ENCODE measurements around the gene LRP3.

LRP3 gene

DNA sequence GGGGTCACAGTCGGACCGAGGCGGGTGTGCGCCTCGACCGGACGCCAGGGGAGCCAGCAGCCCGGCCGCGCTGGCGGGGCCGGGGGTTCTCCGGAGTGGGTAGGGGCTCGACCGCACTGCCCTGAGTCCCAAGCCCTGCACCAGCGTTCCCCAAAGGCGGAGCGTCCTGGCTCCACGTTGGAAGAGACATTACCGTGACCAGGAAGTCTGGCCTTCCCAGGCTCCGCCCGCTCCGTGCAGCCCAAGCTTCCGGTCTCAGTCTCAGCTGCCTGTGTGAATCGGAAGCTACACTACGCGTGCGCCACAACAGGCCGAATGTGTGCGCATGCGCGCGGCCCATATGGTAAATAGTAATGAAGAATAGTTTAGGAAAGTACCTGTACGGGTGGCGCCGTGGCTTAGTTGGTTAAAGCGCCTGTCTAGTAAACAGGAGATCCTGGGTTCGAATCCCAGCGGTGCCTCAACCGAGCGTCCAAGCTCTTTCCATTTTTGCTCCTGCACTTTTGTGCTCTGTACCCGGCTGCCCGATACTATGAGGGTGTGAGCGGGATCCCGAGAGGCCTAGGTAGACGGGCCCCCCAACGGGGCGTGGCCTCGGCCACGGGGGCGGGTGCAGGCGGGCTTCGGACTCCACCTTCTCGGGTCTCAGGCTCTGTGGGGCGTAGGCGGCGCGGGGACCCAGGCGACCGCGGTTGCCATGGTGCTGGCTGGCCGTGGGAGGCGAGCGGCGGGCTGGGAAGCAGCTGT is 17.3 kb upstream of the LRP3 start:
- peak overlapping the region; percentile 90 for H3K23ac ChIP-seq (ENCODE audit: low read depth, low read length, poor library complexity)
- DNase-seq (ENCODE audit: low spot score) = peak; percentile 99
- H4K8ac ChIP-seq (ENCODE audit: low read depth, low read length) = no peak overlapping the region
- H3K4me2 ChIP-seq (ENCODE audit: insufficient read depth, low read length, poor library complexity, severe bottlenecking) = peak overlapping the region; percentile 85
- H2BK5ac ChIP-seq (ENCODE audit: low read length) = peak overlapping the region; percentile 90
- H2AFZ ChIP-seq (ENCODE audit: low read length) = peak overlapping the region; percentile 91
- no peak overlapping the region for H2BK120ac ChIP-seq (ENCODE audit: low read depth, low read length)
- H3K14ac ChIP-seq (ENCODE audit: low read length) = peak overlapping the region; percentile 58
- WGBS, 2 donors (ENCODE audit: extremely low coverage in 2 of 2, insufficient read length in 2 of 2, insufficient replicate concordance in 1 of 2) = no CpG with 5 or more reads among the region's 65 CpGs
- H3K9ac ChIP-seq (ENCODE audit: low read depth, low read length, poor library complexity) = peak overlapping the region; percentile 95
- no peaks in the 10 kb centered on the region for H3K36me3 ChIP-seq (replicated peaks in 1 of 2; ENCODE audit: control insufficient read depth in 2 of 2, insufficient read depth in 2 of 2, low read length in 2 of 2)
- H2AK5ac ChIP-seq (ENCODE audit: low read depth, low read length) = no peak overlapping the region
- H3K27me3 ChIP-seq (ENCODE audit: control insufficient read depth in 3 of 3, insufficient read depth in 3 of 3, low read depth in 1 of 3, low read length in 3 of 3) = peaks cover 0 to 7% (median 0%) of the 10 kb centered on the region in 3 experiments
- H3K27ac ChIP-seq (replicated peaks; ENCODE audit: low read length) = peak overlapping the region; percentile 94
- peak overlapping the region; percentile 93 for H3K18ac ChIP-seq (ENCODE audit: low read length)
- peak overlapping the region; percentile 60 to 93 for H3K4me3 ChIP-seq (ENCODE audit: low read length in 2 of 2)
- no peak overlapping the region for H2BK12ac ChIP-seq (ENCODE audit: low read length)
- H4K91ac ChIP-seq (ENCODE audit: low read depth, low read length, poor library complexity) = no peak overlapping the region
- H3K9me3 ChIP-seq (replicated peaks in 1 of 2; ENCODE audit: control insufficient read depth in 2 of 2, insufficient read depth in 1 of 2, low read depth in 1 of 2, low read length in 2 of 2) = peaks cover 0 to 8% of the 10 kb centered on the region in 2 donors
- peaks cover 11 to 14% of the 10 kb centered on the region in 2 donors for H3K4me1 ChIP-seq (ENCODE audit: control insufficient read depth in 2 of 2, insufficient read depth in 1 of 2, low read depth in 1 of 2, low read length in 2 of 2)
- H3K4ac ChIP-seq (ENCODE audit: low read length) = no peak overlapping the region
- no peak overlapping the region for H2BK15ac ChIP-seq (ENCODE audit: low read length)
- H3K79me1 ChIP-seq (ENCODE audit: low read depth, low read length) = no peaks in the 10 kb centered on the region

DNA sequence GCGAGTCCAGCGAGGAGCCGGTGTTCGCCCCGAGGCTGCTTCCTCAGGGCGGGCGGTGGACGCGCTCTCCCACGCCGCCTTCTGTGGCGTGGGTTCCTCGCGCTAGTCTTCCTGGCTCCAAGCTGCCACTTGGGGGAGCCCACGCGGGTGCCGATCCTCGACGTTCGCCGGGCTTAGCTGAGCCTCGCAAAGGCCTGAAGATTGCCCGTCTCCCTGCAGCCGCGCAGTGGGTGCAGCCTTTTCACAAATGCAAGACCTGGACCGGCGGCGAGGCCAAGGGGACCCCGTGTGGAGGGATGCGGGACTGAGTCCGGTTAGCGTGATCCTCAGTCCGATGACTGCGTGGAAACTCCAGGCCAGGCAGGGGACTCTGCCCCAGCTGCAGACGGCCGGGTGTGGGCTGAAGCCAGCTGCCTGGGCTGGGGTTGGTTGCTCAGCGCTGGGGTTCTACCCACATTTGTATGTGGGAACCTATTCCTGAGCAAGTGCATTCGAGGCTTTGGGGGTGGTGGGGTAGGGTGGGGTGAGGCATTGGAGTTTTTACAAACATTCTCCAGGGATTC is 16.6 kb upstream of the LRP3 start:
- Histone ChIP-seq H3K4me3 (ENCODE audit: low read length in 2 of 2) (peak overlapping the region; percentile 60 to 93), H2BK120ac (ENCODE audit: low read depth, low read length) (no peak overlapping the region), H3K27me3 (ENCODE audit: control insufficient read depth in 3 of 3, insufficient read depth in 3 of 3, low read depth in 1 of 3, low read length in 3 of 3) (peaks cover 0 to 7% (median 0%) of the 10 kb centered on the region in 3 experiments), H3K36me3 (replicated peaks in 1 of 2; ENCODE audit: control insufficient read depth in 2 of 2, insufficient read depth in 2 of 2, low read length in 2 of 2) (no peaks in the 10 kb centered on the region), H2AFZ (ENCODE audit: low read length) (peak overlapping the region; percentile 84), H3K14ac (ENCODE audit: low read length) (peak overlapping the region; percentile 22), H2BK12ac (ENCODE audit: low read length) (peak overlapping the region; percentile 70), H3K27ac (replicated peaks; ENCODE audit: low read length) (peak overlapping the region; percentile 94), H2BK5ac (ENCODE audit: low read length) (peak overlapping the region; percentile 90), H4K8ac (ENCODE audit: low read depth, low read length) (no peak overlapping the region), H3K9ac (ENCODE audit: low read depth, low read length, poor library complexity) (peak overlapping the region; percentile 95), H3K18ac (ENCODE audit: low read length) (peak overlapping the region; percentile 93), H3K4me1 (ENCODE audit: control insufficient read depth in 2 of 2, insufficient read depth in 1 of 2, low read depth in 1 of 2, low read length in 2 of 2) (peaks cover 11 to 14% of the 10 kb centered on the region in 2 donors), H3K23ac (ENCODE audit: low read depth, low read length, poor library complexity) (peak overlapping the region; percentile 90), H2BK15ac (ENCODE audit: low read length) (peak overlapping the region; percentile 57), H3K4me2 (ENCODE audit: insufficient read depth, low read length, poor library complexity, severe bottlenecking) (peak overlapping the region; percentile 85), H4K91ac (ENCODE audit: low read depth, low read length, poor library complexity) (no peak overlapping the region), H3K9me3 (replicated peaks in 1 of 2; ENCODE audit: control insufficient read depth in 2 of 2, insufficient read depth in 1 of 2, low read depth in 1 of 2, low read length in 2 of 2) (peaks cover 0 to 1% of the 10 kb centered on the region in 2 donors), H3K4ac (ENCODE audit: low read length) (no peak overlapping the region), H2AK5ac (ENCODE audit: low read depth, low read length) (peak overlapping the region; percentile 68), H3K79me1 (ENCODE audit: low read depth, low read length) (no peaks in the 10 kb centered on the region)
- DNase-seq (ENCODE audit: low spot score) = no peak
- no CpG with 5 or more reads among the region's 38 CpGs for WGBS, 2 donors (ENCODE audit: extremely low coverage in 2 of 2, insufficient read length in 2 of 2, insufficient replicate concordance in 1 of 2)

GRCh38 chr19:33186431-33187182 is 7.5 kb upstream of the LRP3 start:
- H2AK5ac ChIP-seq (ENCODE audit: low read depth, low read length) = no peak overlapping the region
- H3K9ac ChIP-seq (ENCODE audit: low read depth, low read length, poor library complexity) = no peak overlapping the region
- no peak overlapping the region for H3K23ac ChIP-seq (ENCODE audit: low read depth, low read length, poor library complexity)
- WGBS, 2 donors (ENCODE audit: extremely low coverage in 2 of 2, insufficient read length in 2 of 2, insufficient replicate concordance in 1 of 2) = no CpG with 5 or more reads among the region's 11 CpGs
- no peak overlapping the region for H4K91ac ChIP-seq (ENCODE audit: low read depth, low read length, poor library complexity)
- H3K14ac ChIP-seq (ENCODE audit: low read length) = no peak overlapping the region
- H3K9me3 ChIP-seq (replicated peaks in 1 of 2; ENCODE audit: control insufficient read depth in 2 of 2, insufficient read depth in 1 of 2, low read depth in 1 of 2, low read length in 2 of 2) = no peaks in the 10 kb centered on the region
- no peak overlapping the region for H2BK120ac ChIP-seq (ENCODE audit: low read depth, low read length)
- no peaks in the 10 kb centered on the region for H3K36me3 ChIP-seq (replicated peaks in 1 of 2; ENCODE audit: control insufficient read depth in 2 of 2, insufficient read depth in 2 of 2, low read length in 2 of 2)
- H2AFZ ChIP-seq (ENCODE audit: low read length) = no peak overlapping the region
- no peak for DNase-seq (ENCODE audit: low spot score)
- H3K4me3 ChIP-seq (ENCODE audit: low read length in 2 of 2) = no peak overlapping the region
- H3K27ac ChIP-seq (replicated peaks; ENCODE audit: low read length) = no peak overlapping the region
- H2BK5ac ChIP-seq (ENCODE audit: low read length) = no peak overlapping the region
- H3K4me1 ChIP-seq (ENCODE audit: control insufficient read depth in 2 of 2, insufficient read depth in 1 of 2, low read depth in 1 of 2, low read length in 2 of 2) = no peaks in the 10 kb centered on the region
- H3K18ac ChIP-seq (ENCODE audit: low read length) = no peak overlapping the region
- no peaks in the 10 kb centered on the region for H3K79me1 ChIP-seq (ENCODE audit: low read depth, low read length)
- no peak overlapping the region for H2BK15ac ChIP-seq (ENCODE audit: low read length)
- H3K27me3 ChIP-seq (ENCODE audit: control insufficient read depth in 3 of 3, insufficient read depth in 3 of 3, low read depth in 1 of 3, low read length in 3 of 3) = peaks cover 0 to under 1% (median 0%) of the 10 kb centered on the region in 3 experiments
- no peak overlapping the region for H2BK12ac ChIP-seq (ENCODE audit: low read length)
- H4K8ac ChIP-seq (ENCODE audit: low read depth, low read length) = no peak overlapping the region
- no peak overlapping the region for H3K4ac ChIP-seq (ENCODE audit: low read length)
- H3K4me2 ChIP-seq (ENCODE audit: insufficient read depth, low read length, poor library complexity, severe bottlenecking) = no peak overlapping the region

DNA sequence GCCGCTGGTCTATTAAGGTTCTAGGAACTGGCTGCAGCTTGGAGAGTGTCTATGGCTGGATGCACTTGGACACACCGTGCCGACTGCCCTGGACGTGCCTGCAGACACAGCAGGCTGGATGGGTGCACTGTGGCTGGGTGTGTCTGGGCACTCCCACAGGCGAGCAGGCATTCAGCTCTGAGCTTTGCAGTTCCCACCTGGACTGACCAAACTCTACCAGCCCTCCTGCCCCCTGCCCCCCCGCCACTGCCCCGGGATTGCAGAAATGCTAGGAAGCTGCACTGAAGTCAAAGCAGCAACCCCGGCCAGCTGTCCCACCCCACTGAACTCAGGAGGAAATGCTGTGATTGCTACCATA is 7.0 kb upstream of the LRP3 start:
- no CpG with 5 or more reads among the region's 8 CpGs for WGBS, 2 donors (ENCODE audit: extremely low coverage in 2 of 2, insufficient read length in 2 of 2, insufficient replicate concordance in 1 of 2)
- no peak overlapping the region for H3K23ac ChIP-seq (ENCODE audit: low read depth, low read length, poor library complexity)
- H4K91ac ChIP-seq (ENCODE audit: low read depth, low read length, poor library complexity) = no peak overlapping the region
- H3K4me3 ChIP-seq (ENCODE audit: low read length in 2 of 2) = no peak overlapping the region
- H2AK5ac ChIP-seq (ENCODE audit: low read depth, low read length) = no peak overlapping the region
- H3K4ac ChIP-seq (ENCODE audit: low read length) = no peak overlapping the region
- H3K36me3 ChIP-seq (replicated peaks in 1 of 2; ENCODE audit: control insufficient read depth in 2 of 2, insufficient read depth in 2 of 2, low read length in 2 of 2) = no peaks in the 10 kb centered on the region
- no peaks in the 10 kb centered on the region for H3K79me1 ChIP-seq (ENCODE audit: low read depth, low read length)
- H3K18ac ChIP-seq (ENCODE audit: low read length) = no peak overlapping the region
- DNase-seq (ENCODE audit: low spot score) = no peak
- H2BK5ac ChIP-seq (ENCODE audit: low read length) = no peak overlapping the region
- H3K27ac ChIP-seq (replicated peaks; ENCODE audit: low read length) = no peak overlapping the region
- no peak overlapping the region for H2AFZ ChIP-seq (ENCODE audit: low read length)
- no peak overlapping the region for H3K14ac ChIP-seq (ENCODE audit: low read length)
- H3K9ac ChIP-seq (ENCODE audit: low read depth, low read length, poor library complexity) = no peak overlapping the region
- H3K4me2 ChIP-seq (ENCODE audit: insufficient read depth, low read length, poor library complexity, severe bottlenecking) = no peak overlapping the region
- H3K27me3 ChIP-seq (ENCODE audit: control insufficient read depth in 3 of 3, insufficient read depth in 3 of 3, low read depth in 1 of 3, low read length in 3 of 3) = no peaks in the 10 kb centered on the region
- no peak overlapping the region for H2BK12ac ChIP-seq (ENCODE audit: low read length)
- H3K4me1 ChIP-seq (ENCODE audit: control insufficient read depth in 2 of 2, insufficient read depth in 1 of 2, low read depth in 1 of 2, low read length in 2 of 2) = no peaks in the 10 kb centered on the region
- no peak overlapping the region for H2BK120ac ChIP-seq (ENCODE audit: low read depth, low read length)
- no peak overlapping the region for H4K8ac ChIP-seq (ENCODE audit: low read depth, low read length)
- H3K9me3 ChIP-seq (replicated peaks in 1 of 2; ENCODE audit: control insufficient read depth in 2 of 2, insufficient read depth in 1 of 2, low read depth in 1 of 2, low read length in 2 of 2) = no peaks in the 10 kb centered on the region
- H2BK15ac ChIP-seq (ENCODE audit: low read length) = no peak overlapping the region
